T47D (cell line): Measurements from ENCODE around the gene MAN1B1.
"Not testable (repeated sequence)": the region's sequence is repeated elsewhere in the genome, so short reads cannot be mapped to it uniquely, and the experiment has no call there.

Source experiments
- DNase-seq, 2 experiments: peaks; one replicate each; pipeline versions ENCODE4 v3.0.0 to v3.0.0-alpha.2; 2011 to 2012; ENCODE audit warnings: low read depth in 1 of 2, low spot score in 1 of 2
- JUND ChIP-seq: IDR thresholded peaks from 2 replicates; pipeline ENCODE4 v1.6.1; 2012; ENCODE audit warnings: low read depth
- in situ Hi-C: cut with HindIII; loops from 2 replicates; pipeline ENCODE4 v1.10.0; 2016; ENCODE audit warnings: low sequenced_read_pairs, low pct_unique_long_range_greater_than_20kb

MAN1B1 gene

GRCh38 chr9:137055385-137056364 is 31.1 kb upstream of the MAN1B1 start:
- DNase-seq: no peak
- in situ Hi-C loops: no loop called here
- no peak for TF ChIP-seq JUND

GRCh38 chr9:137056739-137057415 is 29.9 kb upstream of the MAN1B1 start:
- no peak for TF ChIP-seq JUND
- in situ Hi-C loops: no loop called here
- DNase-seq: no peak

GRCh38 chr9:137057545-137057944 is 29.2 kb upstream of the MAN1B1 start:
- DNase-seq: no peak
- in situ Hi-C loops: no loop called here
- no peak for TF ChIP-seq JUND

- TF ChIP-seq JUND: no peak
- no peak for DNase-seq
- in situ Hi-C loops: no loop called here
Measured at GRCh38 chr9:137058521-137059234, 28.1 kb upstream of the MAN1B1 start.

GRCh38 chr9:137062384-137062783 is 24.4 kb upstream of the MAN1B1 start:
- in situ Hi-C loops: no loop called here
- no peak for DNase-seq
- TF ChIP-seq JUND: no peak

GRCh38 chr9:137062798-137063197 is 24.0 kb upstream of the MAN1B1 start:
- DNase-seq, in situ Hi-C loops: not testable (repeated sequence)

- no peak for TF ChIP-seq JUND
- DNase-seq: no peak
- in situ Hi-C loops: no loop called here
Measured at GRCh38 chr9:137063311-137064026, 23.3 kb upstream of the MAN1B1 start.

- peak; percentile 78 to 85 for DNase-seq
- no peak for TF ChIP-seq JUND
- in situ Hi-C loops: no loop called here
Measured at GRCh38 chr9:137064027-137064879, 22.5 kb upstream of the MAN1B1 start.

GRCh38 chr9:137064880-137065164 is 22.0 kb upstream of the MAN1B1 start:
- TF ChIP-seq JUND: no peak

GRCh38 chr9:137065336-137065967 is 21.3 kb upstream of the MAN1B1 start:
- TF ChIP-seq JUND: no peak
- no peak for DNase-seq
- in situ Hi-C loops: no loop called here

More at GRCh38 chr9:137064880-137065164, 22.0 kb upstream of the MAN1B1 start:
- DNase-seq: no peak
- in situ Hi-C loops: no loop called here

GRCh38 chr9:137066096-137066861 is 20.5 kb upstream of the MAN1B1 start:
- DNase-seq: no peak
- in situ Hi-C loops: no loop called here
- TF ChIP-seq JUND: no peak
